Activated T-cell treated with anti-CD3 and anti-CD28 coated beads, Interleukin-2, amount 50 U/mL, for 24 hours (primary cell): ENCODE measurements around the gene NEUROD4.
"Not testable (repeated sequence)": the region's sequence is repeated elsewhere in the genome, so short reads cannot be mapped to it uniquely, and the experiment has no call there.

ENCODE experiments used
- DNase-seq: peaks from one replicate; pipeline ENCODE4 v3.0.0-alpha.2; 2020
- H3K27ac Mint-ChIP-seq: 2 replicates; pipeline ENCODE4 v1.8.0; 2020; ENCODE audit warnings: mild to moderate bottlenecking, mixed read lengths
- H3K27me3 Mint-ChIP-seq: 2 replicates; pipeline ENCODE4 v1.8.0; 2020; ENCODE audit warnings: mixed read lengths
- H3K36me3 Mint-ChIP-seq: 2 replicates; pipeline ENCODE4 v1.8.0; 2020; ENCODE audit warnings: low read depth, mixed read lengths
- H3K4me1 Mint-ChIP-seq: 2 replicates; pipeline ENCODE4 v1.8.0; 2020; ENCODE audit warnings: low read depth, mixed read lengths
- H3K4me3 Mint-ChIP-seq: 2 replicates; pipeline ENCODE4 v1.8.0; 2020; ENCODE audit warnings: mild to moderate bottlenecking, moderate library complexity, mixed read lengths
- H3K9me3 Mint-ChIP-seq: 2 replicates; pipeline ENCODE4 v1.8.0; 2020; ENCODE audit warnings: mixed read lengths

Gene NEUROD4, protein sequence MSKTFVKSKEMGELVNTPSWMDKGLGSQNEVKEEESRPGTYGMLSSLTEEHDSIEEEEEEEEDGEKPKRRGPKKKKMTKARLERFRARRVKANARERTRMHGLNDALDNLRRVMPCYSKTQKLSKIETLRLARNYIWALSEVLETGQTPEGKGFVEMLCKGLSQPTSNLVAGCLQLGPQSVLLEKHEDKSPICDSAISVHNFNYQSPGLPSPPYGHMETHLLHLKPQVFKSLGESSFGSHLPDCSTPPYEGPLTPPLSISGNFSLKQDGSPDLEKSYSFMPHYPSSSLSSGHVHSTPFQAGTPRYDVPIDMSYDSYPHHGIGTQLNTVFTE

DNA sequence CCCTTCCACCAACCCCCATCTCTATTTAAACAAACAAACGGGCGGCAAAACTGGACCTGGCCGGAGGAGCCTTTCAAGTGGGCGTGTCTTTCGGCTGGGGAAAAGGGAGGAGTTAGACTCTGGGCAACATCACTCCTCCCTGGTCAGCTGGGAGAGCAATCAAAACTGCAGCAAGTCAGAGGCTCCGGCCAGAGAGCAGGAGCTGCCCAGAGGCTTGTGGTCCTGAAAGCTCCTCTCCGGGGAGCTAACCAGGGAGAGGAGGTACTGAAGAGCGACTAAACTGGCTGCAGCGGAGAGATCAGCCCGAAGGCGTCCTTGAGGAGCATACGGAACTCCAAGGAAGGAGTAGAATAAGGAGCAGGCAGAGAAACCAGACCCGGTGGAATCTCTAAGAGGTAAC, at the start of gene NEUROD4:
NEUROD4 (plus strand) TSS at position 191 of the 400 bp plus-strand sequence. CDS start 6,466 bp downstream, outside the sequence.
- Mint-ChIP-seq H3K4me1 (peaks cover 5% of the 10 kb centered on the region), H3K9me3 (no peaks in the 10 kb centered on the region), H3K4me3 (no peak within 1 kb of the TSS), H3K27ac (no peak within 1 kb of the TSS), H3K27me3 (peaks cover 57% of the 10 kb centered on the region), H3K36me3 (no peaks in the 10 kb centered on the region)
- no peak for DNase-seq

- Mint-ChIP-seq H3K27ac (peak overlapping the region; percentile 77), H3K4me3 (no peak overlapping the region), H3K4me1 (peaks cover 84% of the 10 kb centered on the region), H3K9me3 (no peaks in the 10 kb centered on the region), H3K27me3 (no peaks in the 10 kb centered on the region), H3K36me3 (peaks cover 87% of the 10 kb centered on the region)
- DNase-seq: no peak
These were observed 49.0 kb upstream of the NEUROD4 start for GRCh38 chr12:54970741-54971140.

- Mint-ChIP-seq H3K27ac (peak overlapping the region; percentile 70), H3K36me3 (peaks cover 88% of the 10 kb centered on the region), H3K27me3 (no peaks in the 10 kb centered on the region), H3K4me3 (no peak overlapping the region), H3K4me1 (peaks cover 88% of the 10 kb centered on the region), H3K9me3 (no peaks in the 10 kb centered on the region)
- no peak for DNase-seq
These were observed 46.2 kb upstream of the NEUROD4 start for GRCh38 chr12:54973556-54973955.

DNA sequence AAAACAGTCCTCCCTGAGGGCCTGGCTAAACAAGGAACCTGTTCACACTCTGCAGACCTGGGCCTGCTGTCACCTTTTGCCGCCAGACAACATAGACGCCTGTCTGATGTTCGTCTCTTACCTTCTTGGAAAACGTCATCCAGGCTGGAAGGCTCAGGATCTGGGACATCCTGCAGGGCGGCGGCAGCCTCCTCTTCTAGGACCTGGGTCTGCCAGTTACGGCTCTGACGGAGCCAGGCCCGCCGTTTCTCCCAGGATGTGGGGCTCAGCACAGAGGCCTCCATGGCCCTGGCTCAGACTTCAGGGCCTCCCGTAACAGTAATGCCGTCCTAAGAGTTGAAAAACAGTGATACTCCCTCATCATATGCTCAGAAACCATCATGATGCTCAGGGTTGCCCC, 45.5 kb upstream of the NEUROD4 start:
- peaks cover 93% of the 10 kb centered on the region for H3K36me3 Mint-ChIP-seq
- H3K9me3 Mint-ChIP-seq: no peaks in the 10 kb centered on the region
- H3K4me3 Mint-ChIP-seq: peak overlapping the region; percentile 11
- H3K4me1 Mint-ChIP-seq: peaks cover 92% of the 10 kb centered on the region
- peak overlapping the region; percentile 70 for H3K27ac Mint-ChIP-seq
- no peak for DNase-seq
- H3K27me3 Mint-ChIP-seq: no peaks in the 10 kb centered on the region

GRCh38 chr12:54975272-54975671, 44.5 kb upstream of the NEUROD4 start:
- H3K4me1 Mint-ChIP-seq: peaks cover 96% of the 10 kb centered on the region
- H3K27me3 Mint-ChIP-seq: no peaks in the 10 kb centered on the region
- H3K4me3 Mint-ChIP-seq: peak overlapping the region; percentile 24
- DNase-seq: no peak
- H3K9me3 Mint-ChIP-seq: no peaks in the 10 kb centered on the region
- H3K36me3 Mint-ChIP-seq: peaks cover 98% of the 10 kb centered on the region
- H3K27ac Mint-ChIP-seq: peak overlapping the region; percentile 70

DNA sequence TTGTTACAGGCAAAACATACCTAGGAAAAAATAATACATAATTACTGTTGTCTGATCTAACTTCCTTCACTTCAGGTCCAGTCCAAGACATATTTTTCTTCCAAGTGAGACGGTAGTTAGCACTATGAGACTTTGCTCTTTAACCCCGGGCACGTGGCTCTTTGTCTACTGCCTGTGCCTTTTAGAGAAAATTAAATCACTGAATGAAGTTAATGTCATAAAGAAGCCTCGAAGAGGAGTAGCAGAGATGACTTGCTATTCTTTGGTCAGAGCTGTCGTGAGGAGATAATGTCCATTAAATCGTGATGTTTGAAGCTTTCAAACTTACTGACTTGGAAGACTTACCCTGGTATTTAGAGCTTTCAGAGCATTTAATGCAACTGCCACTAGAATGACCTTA, 43.9 kb upstream of the NEUROD4 start:
- Mint-ChIP-seq H3K36me3 (peaks cover 97% of the 10 kb centered on the region), H3K4me3 (peak overlapping the region; percentile 84), H3K27ac (peak overlapping the region; percentile 89), H3K4me1 (peaks cover 93% of the 10 kb centered on the region), H3K27me3 (no peaks in the 10 kb centered on the region), H3K9me3 (no peaks in the 10 kb centered on the region)
- no peak for DNase-seq

DNA sequence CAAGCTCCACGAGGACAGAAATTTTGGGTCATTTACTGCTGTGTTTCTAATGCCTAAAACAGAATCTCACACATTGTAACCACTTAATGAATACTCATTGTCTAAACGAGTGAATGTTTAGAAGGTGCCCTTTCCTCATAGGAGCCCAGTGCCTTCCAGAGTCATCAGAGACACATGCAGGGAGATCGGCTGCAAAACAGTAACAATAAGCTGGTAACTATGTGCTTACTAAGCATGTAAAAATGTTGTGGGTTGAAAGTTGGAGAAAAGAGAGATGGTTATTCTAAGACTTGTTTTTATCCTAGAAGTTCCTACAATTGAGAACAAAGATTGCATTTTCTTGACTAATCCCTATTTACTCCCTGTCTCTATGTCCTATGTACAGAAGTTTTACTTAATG, 42.6 kb upstream of the NEUROD4 start:
- Mint-ChIP-seq H3K9me3 (no peaks in the 10 kb centered on the region), H3K36me3 (peaks cover 97% of the 10 kb centered on the region), H3K4me1 (peaks cover 93% of the 10 kb centered on the region), H3K4me3 (peak overlapping the region; percentile 84), H3K27me3 (no peaks in the 10 kb centered on the region), H3K27ac (peak overlapping the region; percentile 89)
- DNase-seq: no peak

DNA sequence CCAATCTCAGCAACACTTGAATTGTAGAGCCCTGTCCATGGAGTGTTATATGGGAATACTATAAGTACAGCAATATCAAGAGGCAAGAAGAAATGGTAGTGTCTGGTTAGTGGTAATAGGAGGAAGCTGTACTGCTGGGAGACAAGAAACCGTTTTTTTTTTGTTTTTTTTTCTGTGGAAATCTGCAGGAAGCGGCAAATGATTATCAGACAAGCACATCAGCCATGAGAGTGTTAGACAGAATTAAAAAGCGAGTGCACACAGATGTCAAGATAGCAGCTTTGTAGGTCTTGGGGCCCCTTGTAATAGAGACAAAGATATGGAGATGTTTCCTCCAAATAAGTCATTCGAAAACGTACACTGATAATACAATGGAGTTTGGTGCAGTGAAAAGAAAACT, 41.9 kb upstream of the NEUROD4 start:
- Mint-ChIP-seq H3K4me1 (peaks cover 94% of the 10 kb centered on the region), H3K27me3 (no peaks in the 10 kb centered on the region), H3K36me3 (peaks cover 97% of the 10 kb centered on the region), H3K4me3 (peak overlapping the region; percentile 84), H3K9me3 (no peaks in the 10 kb centered on the region), H3K27ac (peak overlapping the region; percentile 89)
- DNase-seq: no peak

- no peaks in the 10 kb centered on the region for H3K27me3 Mint-ChIP-seq
- H3K9me3 Mint-ChIP-seq: no peaks in the 10 kb centered on the region
- H3K4me3 Mint-ChIP-seq: peak overlapping the region; percentile 84
- H3K36me3 Mint-ChIP-seq: peaks cover 92% of the 10 kb centered on the region
- peaks cover 88% of the 10 kb centered on the region for H3K4me1 Mint-ChIP-seq
- peak overlapping the region; percentile 97 for H3K27ac Mint-ChIP-seq
- no peak for DNase-seq
These were observed 39.4 kb upstream of the NEUROD4 start for GRCh38 chr12:54980341-54980740.

DNA sequence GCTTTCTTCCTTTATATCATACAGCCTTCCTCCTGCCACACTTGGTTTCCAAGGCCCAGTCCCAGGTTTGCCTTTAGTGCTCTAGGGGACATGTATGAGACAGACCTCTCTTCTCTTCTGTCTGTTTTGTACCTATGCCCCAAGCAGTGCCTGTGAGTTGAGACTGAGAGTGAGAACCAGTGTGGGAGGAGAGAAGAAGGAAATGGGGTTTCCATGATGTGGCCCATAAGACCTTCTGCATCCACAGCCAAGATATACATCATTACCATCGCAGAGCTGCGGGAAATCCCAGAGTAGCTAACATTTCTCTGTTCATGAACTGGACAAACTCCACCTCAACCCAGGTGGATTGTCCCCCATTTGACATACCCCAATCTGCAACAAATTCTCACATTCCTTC, 38.0 kb upstream of the NEUROD4 start:
- H3K36me3 Mint-ChIP-seq: peaks cover 78% of the 10 kb centered on the region
- peaks cover 86% of the 10 kb centered on the region for H3K4me1 Mint-ChIP-seq
- H3K27me3 Mint-ChIP-seq: no peaks in the 10 kb centered on the region
- DNase-seq: peak; percentile 57
- H3K27ac Mint-ChIP-seq: peak overlapping the region; percentile 97
- peak overlapping the region; percentile 84 for H3K4me3 Mint-ChIP-seq
- no peaks in the 10 kb centered on the region for H3K9me3 Mint-ChIP-seq

DNA sequence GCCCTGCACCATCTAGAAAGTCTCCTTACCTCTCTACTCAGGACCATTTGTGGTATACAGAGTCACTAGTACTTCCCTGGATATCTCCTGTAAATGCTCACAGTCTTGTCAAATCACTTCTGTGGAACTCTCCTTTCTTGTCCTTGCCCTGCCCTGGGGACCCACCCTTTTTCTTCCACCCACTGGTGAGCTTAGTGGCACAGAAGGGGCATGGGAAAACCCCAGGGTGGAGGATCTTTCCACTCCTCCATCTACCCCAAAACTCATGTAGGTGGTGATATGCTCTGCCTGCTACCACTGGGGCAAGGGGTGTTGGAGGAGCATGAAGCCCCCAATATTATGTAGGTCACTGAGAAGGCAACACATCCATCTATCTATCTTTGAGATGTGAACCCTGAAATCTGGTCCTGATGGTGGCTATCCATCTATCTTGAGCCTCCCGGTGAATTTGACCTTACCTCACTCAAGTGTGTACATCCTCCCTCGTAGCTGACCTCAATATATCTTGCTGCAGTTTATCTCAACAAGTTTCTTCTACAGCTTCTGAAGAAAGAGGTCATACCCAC, 36.2 kb upstream of the NEUROD4 start:
- peaks cover 82% of the 10 kb centered on the region for H3K4me1 Mint-ChIP-seq
- peaks cover 60% of the 10 kb centered on the region for H3K36me3 Mint-ChIP-seq
- peak overlapping the region; percentile 97 for H3K27ac Mint-ChIP-seq
- no peaks in the 10 kb centered on the region for H3K27me3 Mint-ChIP-seq
- H3K4me3 Mint-ChIP-seq: peak overlapping the region; percentile 84
- no peaks in the 10 kb centered on the region for H3K9me3 Mint-ChIP-seq
- DNase-seq: peak; percentile 55

GRCh38 chr12:54984658-54985376, 35.0 kb upstream of the NEUROD4 start, which contains the start of gene TESPA1:
Gene TESPA1, minus strand, starts transcription at chr12:54984762. Its CDS starts 10,200 bp downstream, at chr12:54974562.
- Mint-ChIP-seq H3K36me3 (peaks cover 48% of the 10 kb centered on the region), H3K4me3 (peak within 1 kb of the TSS; percentile 84), H3K4me1 (peaks cover 83% of the 10 kb centered on the region), H3K9me3 (no peaks in the 10 kb centered on the region), H3K27me3 (no peaks in the 10 kb centered on the region), H3K27ac (peak within 1 kb of the TSS; percentile 97)
- DNase-seq: peak; percentile 80

- H3K27me3 Mint-ChIP-seq, H3K4me3 Mint-ChIP-seq, DNase-seq, H3K9me3 Mint-ChIP-seq: not testable (repeated sequence)
- peaks cover 88% of the 10 kb centered on the region for H3K4me1 Mint-ChIP-seq
- H3K27ac Mint-ChIP-seq: peak overlapping the region; percentile 84
- H3K36me3 Mint-ChIP-seq: peaks cover 31% of the 10 kb centered on the region
These were observed 33.0 kb upstream of the NEUROD4 start for GRCh38 chr12:54986773-54987172.

DNA sequence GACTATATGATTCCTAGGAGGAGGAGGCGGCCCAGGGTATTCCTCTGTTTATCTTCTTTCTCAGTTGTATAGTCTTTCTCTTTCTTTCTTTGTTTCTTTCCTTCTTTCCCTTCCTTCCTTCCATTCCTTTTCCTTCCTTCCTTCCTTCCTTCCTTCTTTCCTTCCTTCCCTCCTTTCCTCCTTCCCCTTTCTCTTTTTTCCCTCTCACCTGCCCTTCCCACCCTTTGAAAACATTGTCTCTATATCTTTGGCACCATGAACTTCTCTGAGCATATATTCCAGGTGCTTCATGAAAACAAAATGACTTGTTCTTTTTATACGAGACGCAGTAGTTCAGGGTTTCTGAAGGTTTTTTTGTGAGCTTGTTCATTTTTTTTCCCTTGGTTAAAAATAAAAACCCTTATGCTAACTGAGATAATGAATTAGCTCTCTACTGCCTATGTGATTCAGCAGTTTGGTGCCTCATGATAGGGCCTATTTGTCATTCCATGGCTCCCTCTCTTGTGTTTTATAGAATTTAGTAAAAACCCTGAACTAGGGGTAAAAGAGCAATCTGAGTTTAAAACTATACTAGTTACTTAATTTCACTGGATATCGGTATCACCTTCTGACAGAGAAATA, 32.1 kb upstream of the NEUROD4 start:
- peak overlapping the region; percentile 72 for H3K27ac Mint-ChIP-seq
- no peaks in the 10 kb centered on the region for H3K27me3 Mint-ChIP-seq
- H3K9me3 Mint-ChIP-seq: no peaks in the 10 kb centered on the region
- H3K36me3 Mint-ChIP-seq: peaks cover 21% of the 10 kb centered on the region
- H3K4me3 Mint-ChIP-seq: peak overlapping the region; percentile 5
- H3K4me1 Mint-ChIP-seq: peaks cover 85% of the 10 kb centered on the region
- no peak for DNase-seq
